ENCODE measurements around the gene PACRG.

DNA sequence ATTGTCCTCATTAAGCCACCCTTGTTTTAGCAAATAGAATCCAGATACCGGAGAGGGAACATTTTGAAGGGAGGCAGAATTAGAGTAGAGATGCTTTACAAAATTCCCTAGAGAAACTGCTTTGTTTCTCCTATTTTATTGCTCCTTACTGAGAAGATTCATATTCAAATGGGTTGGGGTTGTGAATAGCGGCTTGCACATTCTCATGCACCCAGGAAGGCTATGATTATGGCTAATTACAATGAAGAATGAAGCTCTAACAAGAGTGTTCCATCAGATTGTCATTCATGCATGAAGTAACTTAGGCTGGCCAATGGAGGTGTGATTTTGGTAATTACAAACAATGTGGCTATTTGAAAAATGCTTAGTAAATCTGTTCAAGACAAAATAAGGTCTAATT, 129.6 kb downstream of the PACRG start:
- TF ChIP-seq POLR2AphosphoS5 (IDR thresholded peaks at IDR 0.05; ENCODE audit: low read depth, low read length) (no peak), POLR2A (IDR thresholded peaks at IDR 0.05; ENCODE audit: low read depth, low read length) (no peak), SPI1 (IDR thresholded peaks at IDR 0.05; ENCODE audit: low read depth, low read length) (no peak), TAF1 (IDR thresholded peaks at IDR 0.05; ENCODE audit: low read depth, low read length) (no peak)

Data from GM12891 (cell line).